ENCODE data around the gene RIPOR3.

DNA sequence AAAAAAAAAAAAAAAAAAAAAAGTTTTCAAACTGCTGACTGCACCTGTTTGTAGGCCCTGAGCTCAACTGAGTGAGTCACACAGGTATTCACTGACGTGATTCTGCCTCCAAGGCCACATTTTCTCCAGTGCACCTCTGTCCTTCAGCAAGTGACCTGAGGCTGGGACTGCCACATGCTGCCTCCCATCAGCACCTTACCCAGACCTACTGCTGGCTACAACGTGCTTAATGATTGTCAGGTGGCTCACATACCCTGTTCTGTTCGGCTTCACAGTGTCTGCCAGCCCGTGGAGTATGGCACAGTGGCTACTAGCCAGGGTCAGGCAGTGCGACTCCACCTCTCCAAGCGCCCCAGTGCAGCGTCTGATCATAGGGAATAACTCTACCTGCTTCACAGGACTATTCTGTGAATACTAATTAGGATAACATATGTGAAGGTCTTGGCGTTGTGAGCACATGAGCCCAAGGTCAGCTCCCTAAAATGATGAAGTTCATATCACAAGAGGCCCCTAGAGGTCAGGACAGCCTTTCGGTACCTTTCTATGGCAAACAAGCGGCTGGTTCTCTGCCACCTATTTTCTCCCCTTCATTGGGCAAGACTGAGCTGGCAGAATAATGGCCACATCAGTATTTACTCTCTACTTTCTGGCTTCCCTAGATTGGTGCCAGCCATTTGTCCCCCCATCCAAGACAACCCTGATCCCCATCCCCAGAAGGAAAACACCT is 28.1 kb downstream of the RIPOR3 start:
- no peak for TF ChIP-seq POLR2AphosphoS5 (IDR thresholded peaks at IDR 0.05)
- peak in 3 of 6 experiments; percentile 44 to 46 (median 45) for TF ChIP-seq CTCF (IDR thresholded peaks at IDR 0.05)
